Neural progenitor cell (in vitro differentiated cells): ENCODE results near the gene TGFBR2.

Experiments
- CTCF ChIP-seq: fragments of 200-600 bp; sonication (generic); IDR thresholded peaks from 2 replicates; pipeline ENCODE4 v1.5.1; 2017; ENCODE audit warnings: antibody characterized with exemption, mild to moderate bottlenecking
- EZH2 ChIP-seq: fragments of 200-600 bp; sonication (generic); IDR thresholded peaks from 2 replicates; pipeline ENCODE4 v1.6.1; 2017; ENCODE audit warnings: antibody characterized with exemption, mild to moderate bottlenecking, moderate library complexity
- EZH2phosphoT487 ChIP-seq: fragments of 200-600 bp; sonication (generic); IDR thresholded peaks from 2 replicates; pipeline ENCODE4 v1.6.1; 2017; ENCODE audit warnings: antibody characterized with exemption

DNA sequence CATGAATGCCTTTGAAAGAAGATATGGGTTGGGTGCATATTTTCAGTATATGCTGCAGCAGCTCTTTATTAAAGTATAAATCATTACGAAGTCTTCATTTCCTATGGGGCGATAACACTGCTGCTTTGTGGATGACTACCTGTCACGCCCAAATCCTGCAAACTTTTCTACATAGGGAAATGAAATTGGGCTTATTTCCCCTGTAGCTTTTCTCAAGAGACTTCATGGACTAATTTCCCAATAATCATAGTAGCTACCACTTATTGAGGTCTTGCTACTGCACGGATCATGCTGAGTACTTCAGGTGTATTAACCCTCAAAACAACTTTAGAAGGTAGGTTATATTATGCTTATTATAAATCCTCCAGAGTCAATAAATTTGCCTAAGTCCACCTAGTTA is 8.0 kb downstream of the TGFBR2 start:
- TF ChIP-seq CTCF (no peak), EZH2 (no peak), EZH2phosphoT487 (no peak)
